Middle frontal gyrus (tissue), 1 donor: ENCODE results near the gene BTNL2.
"Not testable (repeated sequence)": the region's sequence is repeated elsewhere in the genome, so short reads cannot be mapped to it uniquely, and the experiment has no call there.

ENCODE experiments used
- DNase-seq: peaks from one replicate; pipeline ENCODE4 v3.0.0-alpha.2; 2015; ENCODE audit warnings: low spot score; ENCODE audit errors: extremely low spot score

Gene BTNL2, protein sequence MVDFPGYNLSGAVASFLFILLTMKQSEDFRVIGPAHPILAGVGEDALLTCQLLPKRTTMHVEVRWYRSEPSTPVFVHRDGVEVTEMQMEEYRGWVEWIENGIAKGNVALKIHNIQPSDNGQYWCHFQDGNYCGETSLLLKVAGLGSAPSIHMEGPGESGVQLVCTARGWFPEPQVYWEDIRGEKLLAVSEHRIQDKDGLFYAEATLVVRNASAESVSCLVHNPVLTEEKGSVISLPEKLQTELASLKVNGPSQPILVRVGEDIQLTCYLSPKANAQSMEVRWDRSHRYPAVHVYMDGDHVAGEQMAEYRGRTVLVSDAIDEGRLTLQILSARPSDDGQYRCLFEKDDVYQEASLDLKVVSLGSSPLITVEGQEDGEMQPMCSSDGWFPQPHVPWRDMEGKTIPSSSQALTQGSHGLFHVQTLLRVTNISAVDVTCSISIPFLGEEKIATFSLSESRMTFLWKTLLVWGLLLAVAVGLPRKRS

DNA sequence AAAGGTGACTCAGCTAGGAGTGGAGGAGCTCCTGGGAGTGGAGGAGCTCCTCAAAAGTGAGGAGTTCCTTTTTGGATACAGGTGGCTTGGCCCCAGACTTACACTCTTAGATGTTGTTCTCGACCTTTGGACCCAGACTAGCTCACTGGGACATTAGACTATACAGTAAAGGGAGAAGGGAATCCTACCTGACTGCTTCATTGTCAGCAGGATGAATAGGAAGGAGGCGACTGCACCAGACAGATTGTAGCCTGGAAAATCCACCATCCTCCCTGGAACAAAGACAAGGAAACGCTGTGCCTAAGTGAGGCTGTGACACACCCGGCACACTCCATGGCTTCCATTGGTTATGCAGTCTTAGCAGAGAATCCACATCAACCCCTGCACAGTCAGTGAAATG lies at the start of gene BTNL2:
Gene BTNL2, minus strand, starts transcription at position 325 of the 400 bp plus-strand sequence. Its CDS starts 58 bp downstream, at position 267.
- no peak for DNase-seq

DNA sequence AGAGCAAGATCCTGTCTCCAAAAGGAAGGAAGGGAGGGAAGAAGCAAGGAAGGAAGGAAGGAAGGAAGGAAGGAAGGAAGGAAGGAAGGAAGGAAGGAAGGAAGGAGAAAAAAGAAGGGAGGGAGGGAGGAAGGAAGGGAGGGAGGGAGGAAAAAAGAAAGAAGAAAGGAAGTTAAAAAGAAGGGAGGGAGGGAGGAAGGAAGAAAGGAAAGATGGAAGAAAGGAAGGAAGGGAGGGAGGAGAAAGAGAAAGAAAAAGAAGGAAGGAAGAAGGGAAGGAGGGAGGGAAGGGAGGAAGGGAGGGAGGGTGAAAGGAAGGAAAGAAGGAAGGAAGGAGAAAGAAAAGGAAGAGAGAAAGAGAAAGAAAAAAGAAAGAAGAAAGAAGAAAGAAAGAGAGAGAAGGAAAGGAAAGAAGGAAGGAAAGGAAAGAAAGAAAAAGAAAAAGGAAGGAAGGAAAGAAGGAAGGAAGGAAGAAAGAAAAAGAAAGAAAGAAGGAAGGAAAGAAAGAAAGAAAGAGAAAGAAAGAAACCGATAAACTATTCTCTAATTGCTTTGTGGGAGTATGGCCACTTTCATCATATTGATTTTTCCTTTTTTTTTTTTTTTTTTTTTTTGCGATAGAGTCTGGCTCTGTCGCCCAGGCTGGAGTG lies 42.2 kb upstream of the BTNL2 start:
- no peak for DNase-seq

DNA sequence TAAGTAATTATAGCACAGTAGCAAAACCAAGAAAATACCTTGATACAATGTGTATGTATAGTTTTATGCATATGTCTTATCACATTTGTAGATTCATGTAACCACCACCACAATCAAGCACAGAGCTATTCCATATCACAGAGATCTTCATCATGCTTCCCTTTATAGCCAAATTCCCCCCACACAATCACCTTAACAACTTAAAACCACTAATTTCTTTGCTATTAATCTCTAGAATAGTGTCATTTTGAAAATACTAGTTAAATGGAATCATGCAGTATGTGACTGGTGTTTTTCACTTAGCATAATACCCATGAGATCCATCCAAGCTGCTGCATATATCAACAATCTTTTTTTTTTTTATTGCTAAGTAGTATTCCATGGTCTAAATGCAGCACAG lies 41.0 kb upstream of the BTNL2 start:
- no peak for DNase-seq

DNA sequence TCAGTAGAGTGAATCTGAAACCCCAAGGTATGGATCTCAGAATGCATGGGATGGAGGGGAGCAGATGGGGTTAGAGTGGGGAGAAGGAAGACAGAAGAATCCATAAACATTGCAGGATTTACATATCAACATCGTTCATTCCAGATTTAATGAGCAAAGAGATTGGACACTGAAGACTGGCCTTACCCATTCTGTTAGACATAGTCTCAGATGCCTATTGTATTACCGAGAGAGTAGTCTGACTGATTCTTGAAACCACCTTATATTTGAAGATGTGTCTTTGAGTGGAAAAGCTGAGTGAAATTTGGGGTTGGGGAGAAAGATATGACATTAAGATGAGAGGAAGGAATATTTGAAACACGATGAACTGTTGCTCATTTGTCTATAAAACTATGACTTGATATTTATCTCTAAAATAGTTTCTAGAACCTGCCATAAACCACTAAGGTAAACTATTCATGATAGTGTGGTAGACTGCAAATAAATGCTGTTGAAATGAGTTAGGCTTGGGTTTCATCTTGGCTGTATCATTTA lies 38.4 kb upstream of the BTNL2 start:
- no peak for DNase-seq

DNA sequence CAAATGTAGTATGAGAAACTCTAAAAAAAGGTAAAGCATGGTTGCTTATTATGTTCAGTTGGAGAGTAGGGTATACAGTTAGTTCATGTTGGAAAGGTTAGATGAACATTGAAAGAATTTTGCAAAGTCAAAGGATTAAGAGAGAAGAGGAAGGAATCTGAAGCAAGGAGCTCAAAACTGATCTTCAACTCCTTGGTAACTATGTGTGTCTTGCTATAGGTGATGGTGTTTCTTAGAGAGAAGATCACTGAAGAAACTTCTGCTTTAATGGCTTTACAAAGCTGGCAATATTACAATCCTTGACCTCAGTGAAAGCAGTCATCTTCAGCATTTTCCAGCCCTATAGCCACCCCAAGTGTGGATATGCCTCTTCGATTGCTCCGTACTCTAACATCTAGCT lies 37.5 kb upstream of the BTNL2 start:
- no peak for DNase-seq

DNA sequence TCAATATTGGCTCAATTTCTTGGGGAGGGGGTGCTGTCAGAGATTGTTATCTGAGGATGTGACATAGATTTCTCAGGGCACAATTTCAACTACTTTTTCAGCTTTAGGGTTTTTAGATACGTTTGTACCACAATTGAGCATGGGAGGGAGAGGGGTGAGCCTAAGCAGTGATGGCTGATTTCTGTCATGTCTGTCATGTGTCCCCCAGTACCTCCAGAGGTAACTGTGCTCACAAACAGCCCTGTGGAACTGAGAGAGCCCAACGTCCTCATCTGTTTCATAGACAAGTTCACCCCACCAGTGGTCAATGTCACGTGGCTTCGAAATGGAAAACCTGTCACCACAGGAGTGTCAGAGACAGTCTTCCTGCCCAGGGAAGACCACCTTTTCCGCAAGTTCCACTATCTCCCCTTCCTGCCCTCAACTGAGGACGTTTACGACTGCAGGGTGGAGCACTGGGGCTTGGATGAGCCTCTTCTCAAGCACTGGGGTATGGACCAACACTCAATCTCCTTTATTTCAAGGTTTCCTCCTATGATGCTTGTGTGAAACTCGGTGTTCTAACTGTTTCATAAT lies 36.1 kb upstream of the BTNL2 start:
- no peak for DNase-seq

DNA sequence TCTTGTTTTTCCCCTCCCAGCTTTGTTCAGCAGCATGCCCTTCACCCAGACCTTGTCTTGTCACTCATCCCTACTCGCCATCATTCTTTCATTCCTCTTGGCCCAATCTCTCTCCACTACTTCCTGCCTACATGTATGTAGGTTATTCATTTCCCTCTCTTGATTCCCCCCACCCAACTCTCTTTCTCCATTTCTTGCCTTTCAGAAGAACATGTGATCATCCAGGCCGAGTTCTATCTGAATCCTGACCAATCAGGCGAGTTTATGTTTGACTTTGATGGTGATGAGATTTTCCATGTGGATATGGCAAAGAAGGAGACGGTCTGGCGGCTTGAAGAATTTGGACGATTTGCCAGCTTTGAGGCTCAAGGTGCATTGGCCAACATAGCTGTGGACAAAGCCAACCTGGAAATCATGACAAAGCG lies 35.3 kb upstream of the BTNL2 start:
- DNase-seq: no peak

DNA sequence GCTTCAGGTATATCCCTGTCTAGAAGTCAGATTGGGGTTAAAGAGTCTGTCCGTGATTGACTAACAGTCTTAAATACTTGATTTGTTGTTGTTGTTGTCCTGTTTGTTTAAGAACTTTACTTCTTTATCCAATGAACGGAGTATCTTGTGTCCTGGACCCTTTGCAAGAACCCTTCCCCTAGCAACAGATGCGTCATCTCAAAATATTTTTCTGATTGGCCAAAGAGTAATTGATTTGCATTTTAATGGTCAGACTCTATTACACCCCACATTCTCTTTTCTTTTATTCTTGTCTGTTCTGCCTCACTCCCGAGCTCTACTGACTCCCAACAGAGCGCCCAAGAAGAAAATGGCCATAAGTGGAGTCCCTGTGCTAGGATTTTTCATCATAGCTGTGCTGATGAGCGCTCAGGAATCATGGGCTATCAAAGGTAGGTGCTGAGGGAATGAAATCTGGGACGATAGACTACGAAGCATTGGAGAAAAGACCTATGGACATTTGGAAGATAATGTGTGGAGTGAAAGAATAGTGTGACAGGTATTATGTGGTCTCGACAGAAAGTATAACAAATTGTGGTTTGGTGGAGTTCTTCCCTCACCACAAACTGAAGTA lies 32.7 kb upstream of the BTNL2 start, which contains the start of gene HLA-DRA:
Gene HLA-DRA, plus strand, starts transcription at position 286 of the 613 bp plus-strand sequence. Its CDS starts 64 bp downstream, at position 350.
- DNase-seq: peak; percentile 55

DNA sequence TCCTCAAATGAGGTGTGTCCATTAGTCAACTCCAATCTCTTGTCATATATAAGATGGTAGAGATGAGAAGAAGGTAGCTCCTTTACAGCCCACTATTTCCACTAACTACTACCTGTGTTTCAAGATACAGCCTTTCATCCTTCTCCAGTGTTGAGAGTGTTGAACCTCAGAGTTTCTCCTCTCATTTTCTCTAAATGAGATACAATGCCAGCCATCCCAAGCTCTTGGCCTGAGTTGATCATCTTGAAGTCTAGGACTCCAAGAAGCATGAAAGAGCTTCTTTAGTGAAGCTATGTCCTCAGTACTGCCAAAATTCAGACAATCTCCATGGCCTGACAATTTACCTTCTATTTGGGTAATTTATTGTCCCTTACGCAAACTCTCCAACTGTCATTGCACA lies 32.2 kb upstream of the BTNL2 start:
- no peak for DNase-seq

DNA sequence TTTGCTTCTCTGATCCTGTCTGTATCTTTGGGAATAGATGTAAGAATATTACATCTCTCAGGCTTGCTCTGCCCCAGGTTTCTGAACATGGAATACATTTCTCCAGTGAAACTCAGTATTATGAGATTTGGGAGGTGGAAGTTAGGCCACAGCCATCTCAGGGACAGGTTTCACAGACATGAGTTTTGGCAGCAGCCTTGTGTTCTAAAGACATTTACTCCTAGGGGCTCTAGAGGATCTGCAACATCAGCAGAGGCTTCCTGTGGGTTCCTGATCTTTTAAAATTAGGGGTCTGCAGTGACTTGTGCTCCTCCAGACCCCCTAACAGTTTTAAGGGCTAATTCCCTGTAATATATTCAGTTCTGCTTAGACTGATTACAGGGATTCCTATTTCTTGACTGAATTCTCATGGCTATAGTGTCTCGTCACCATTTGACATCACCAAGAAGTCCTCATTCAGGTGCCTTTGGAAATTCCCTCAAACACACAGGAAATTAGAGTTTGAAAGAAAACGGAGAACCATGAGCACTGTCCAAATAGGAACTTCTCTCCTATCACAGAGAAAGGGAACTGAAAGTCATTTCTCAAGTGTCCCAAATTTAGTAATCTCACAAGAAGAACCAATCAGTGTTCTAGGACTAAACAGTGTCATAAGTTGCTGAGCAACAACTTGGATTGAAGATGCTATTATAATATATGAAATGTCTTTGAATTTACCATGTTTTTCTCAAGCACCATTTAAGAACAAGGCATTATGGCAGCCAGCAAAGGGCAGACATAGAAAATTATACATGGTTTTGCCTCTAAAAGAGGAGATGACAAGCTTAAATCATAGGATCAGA lies 30.2 kb upstream of the BTNL2 start:
- DNase-seq: peak; percentile 8

DNA sequence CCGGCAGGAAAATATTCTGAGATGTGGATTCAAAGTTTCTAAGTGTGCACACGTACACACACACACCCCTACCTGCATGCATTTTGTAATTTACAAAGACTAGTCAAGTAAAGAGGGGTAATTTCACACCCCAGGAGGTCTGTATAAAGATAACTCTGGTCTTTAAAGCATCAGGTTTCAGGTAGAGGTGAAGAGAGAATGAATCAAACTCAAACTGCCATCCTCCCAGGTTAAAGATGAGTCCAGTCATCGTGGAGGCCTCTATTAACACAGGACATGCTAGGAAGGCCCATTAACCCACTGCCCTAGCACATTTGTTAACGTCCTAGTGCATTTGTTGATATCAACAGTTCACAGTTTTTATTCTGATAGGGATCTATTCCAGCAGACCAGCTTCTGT lies 29.2 kb upstream of the BTNL2 start:
- DNase-seq: no peak

DNA sequence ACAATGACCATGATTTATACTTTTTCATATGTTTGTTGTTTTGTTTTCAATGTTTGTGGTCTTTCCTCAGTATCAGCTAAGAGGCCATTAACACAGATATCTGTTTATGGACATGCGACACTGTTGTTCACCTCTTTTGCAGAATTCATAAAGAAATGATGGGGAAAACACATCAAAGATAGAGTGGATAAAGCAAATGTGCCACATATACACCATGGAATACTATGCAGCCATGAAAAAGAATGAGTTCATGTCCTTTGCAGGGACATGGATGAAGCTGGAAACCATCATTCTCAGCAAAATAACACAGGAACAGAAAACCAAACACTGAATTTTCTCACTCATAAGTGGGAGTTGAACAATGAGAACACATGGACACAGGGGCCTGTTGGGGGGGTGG lies 27.0 kb upstream of the BTNL2 start:
- DNase-seq: not testable (repeated sequence)

DNA sequence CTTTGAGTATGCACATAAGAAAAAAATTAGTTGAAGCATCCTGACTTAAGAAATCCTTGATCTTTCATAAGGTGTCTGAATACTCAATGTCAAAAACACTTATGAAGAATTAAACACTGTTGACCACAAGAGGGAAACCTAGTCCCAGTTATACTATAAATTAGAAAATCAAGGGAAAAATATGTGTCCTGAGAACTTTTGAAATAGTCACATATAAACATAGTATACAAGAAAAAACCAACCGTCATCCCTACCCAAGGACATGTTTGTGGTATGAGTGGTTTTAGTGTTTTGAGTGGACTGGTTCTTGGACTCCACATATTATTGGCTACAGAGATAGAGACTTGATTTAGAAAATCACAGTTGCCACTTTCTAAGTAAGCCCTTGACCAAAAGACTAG lies 25.1 kb upstream of the BTNL2 start:
- no peak for DNase-seq

DNA sequence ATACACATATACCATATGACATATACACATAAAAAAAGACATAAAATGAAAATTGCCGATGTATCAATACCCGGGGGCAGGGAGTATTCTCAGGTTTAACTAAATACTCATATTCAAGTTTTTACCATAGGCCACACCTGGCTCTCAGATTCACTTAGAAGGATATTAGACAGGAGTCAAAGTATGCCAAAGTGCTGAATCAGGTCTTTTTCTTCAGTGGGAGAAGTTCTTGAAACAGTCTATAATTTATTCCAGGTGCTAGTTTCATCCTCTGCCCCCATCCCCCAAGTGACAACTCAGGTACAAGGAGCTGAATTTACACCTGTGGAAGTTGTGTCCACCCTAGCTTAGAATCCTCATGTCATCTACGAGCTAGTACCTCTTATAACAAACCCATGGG lies 24.2 kb upstream of the BTNL2 start:
- no peak for DNase-seq

DNA sequence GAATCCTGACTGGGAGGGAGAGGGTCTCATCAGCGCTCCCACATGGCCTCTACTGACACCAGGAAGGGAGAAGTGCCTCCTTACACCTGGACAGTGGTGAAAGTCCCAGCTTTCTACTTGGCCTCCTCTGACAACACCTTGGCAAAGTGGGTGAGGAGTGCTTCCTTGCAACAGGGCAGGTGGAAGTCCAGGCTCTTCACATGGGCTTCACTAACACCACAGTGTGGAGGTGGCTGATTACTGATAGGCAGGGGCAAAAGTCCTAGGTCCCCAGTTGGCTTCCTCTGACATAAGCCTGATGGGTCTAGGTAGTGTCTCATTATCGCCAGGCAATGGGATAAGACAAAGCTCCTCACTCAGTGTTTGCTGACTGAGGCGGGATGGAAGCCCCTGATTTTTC lies 23.2 kb upstream of the BTNL2 start:
- no peak for DNase-seq

DNA sequence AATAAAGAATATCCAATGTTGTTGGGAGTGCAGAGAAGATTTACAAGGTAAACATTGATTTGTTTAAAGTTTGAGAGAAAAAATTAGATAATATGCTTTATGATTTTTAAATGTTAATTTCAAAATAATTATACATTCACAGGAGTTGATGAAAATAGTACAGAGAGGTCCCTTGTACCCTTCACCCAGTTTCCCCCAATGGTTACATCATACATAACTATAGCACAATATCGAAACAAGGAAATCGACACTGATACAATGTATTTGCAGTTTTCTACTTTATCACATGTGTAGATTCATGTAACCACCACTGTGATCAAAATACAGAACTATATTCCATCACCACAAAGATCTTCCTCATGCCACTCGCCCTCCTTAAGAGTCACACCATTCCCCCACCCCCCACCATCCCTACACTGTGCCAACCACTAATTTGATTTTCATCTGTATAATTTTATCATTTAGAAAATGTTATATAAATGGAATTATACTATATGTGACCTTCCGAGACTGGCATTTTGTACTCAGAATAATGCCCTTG lies 21.0 kb upstream of the BTNL2 start:
- no peak for DNase-seq

DNA sequence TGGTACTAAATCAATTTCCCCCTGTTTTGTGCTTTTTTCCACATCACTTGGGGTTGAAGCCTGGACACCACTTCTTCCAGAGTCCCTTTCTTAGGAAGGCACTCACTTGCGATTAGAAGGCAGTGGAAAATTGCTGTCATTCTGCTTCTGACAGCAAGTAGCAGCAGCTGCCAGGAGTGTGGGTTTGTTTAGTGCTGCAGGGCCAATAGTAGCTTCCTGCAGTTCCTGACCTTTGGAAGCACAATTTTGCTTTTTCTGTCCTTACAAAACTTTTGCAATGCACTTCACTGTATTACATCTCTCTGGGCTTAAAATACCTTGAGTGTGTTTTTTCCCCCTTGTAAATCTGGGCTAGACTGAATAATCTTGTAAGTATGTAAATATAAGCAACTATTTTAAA lies 20.2 kb upstream of the BTNL2 start:
- DNase-seq: no peak

DNA sequence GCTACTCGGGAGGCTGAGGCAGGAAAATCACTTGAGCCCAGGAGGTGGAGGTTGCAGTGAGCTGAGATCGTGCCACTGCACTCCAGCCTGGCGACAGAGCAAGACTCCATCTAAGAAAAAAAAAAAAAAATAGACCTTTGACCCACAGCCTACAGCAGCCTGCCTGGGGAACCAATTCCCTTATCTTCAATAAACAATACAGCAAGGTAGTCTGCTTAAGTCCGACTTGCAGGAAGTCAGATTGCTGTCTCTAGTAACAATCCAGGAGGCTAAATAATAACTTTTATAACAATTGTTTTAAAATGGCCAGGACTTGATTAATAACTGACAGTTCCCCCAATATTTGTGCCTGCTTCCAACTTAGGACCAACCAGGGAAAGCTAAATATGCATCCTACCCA lies 19.4 kb upstream of the BTNL2 start:
- DNase-seq: no peak

DNA sequence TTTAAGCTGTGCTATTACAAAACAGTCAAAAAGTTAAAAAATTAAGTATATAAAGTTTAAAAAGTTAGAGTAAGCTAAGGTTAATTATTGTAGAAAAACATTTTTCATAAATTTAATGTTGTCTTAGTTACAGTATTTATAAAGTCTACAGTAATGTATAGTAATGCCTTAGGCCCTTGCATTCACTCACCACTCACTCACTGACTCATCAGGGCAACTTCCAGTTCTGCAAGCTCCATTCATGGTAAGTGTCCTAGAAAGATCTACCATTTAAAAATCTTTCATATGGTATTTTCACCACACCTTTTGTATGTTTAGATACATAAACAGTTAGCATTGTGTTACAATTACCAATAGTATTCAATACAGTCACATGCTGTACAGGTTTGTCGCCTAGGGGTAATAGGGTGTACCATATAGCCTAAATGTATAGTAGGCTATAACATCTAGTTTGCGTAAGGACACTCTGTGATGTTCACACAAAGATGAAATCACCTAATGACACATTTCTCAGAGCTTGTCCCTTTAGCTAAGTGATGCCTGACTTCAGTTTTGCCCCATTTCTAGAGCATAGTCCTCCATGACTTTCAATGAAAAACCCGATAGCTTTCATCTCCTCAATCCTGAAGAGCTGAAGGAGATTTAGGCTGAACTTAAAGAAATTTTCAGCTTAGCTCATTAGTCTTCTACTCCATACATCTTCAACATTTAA lies 17.8 kb upstream of the BTNL2 start:
- DNase-seq: no peak

DNA sequence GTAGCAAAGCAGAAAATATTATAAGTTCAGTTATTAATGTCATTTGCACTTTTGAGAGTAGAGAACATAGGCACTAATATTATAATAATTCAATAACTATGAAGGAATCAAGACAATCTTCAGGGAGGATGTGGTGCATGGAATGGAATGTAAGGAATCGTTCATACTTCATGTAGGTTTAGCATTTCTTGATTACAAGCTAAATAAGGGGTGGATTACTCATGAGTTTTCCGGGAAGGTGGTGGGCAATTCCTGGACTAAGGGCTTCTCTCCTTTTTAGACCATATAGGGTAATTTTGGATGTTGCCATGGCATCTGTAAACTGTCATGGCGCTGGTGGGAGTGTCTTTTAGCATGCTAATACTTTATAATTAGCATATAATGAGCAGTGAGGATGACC lies 9.1 kb upstream of the BTNL2 start:
- DNase-seq: no peak
